ENCODE data around the gene SMCR8. TPM values are rescaled to one million over a fixed set of nuclear protein-coding genes. Genes with fewer than 3 reads are reported as not detected.

Gene SMCR8
- total RNA-seq, 4 donors from 2014 or later = 16.7 to 28.3 (median 19.6) TPM

- Histone ChIP-seq H3K4me1 (no peaks in the 10 kb centered on the region), H3K4me3 (replicated peaks in 1 of 3) (no peak overlapping the region), H3K27me3 (no peaks in the 10 kb centered on the region), H3K27ac (no peak overlapping the region), H3K9me3 (no peaks in the 10 kb centered on the region), H3K36me3 (peaks cover 25 to 29% of the 10 kb centered on the region in 2 donors)
- no peak for DNase-seq
- no peak for TF ChIP-seq CTCF (IDR thresholded peaks at IDR 0.05)
- no peak for TF ChIP-seq POLR2A (IDR thresholded peaks at IDR 0.05)
- 96 to 98% methylated on average over 12 to 13 of the region's 13 CpGs for WGBS, 2 donors
- intact Hi-C loops (cut with DNase I) = no loop called here
These were observed 24.8 kb downstream of the SMCR8 start for GRCh38 chr17:18339933-18340332.

GRCh38 chr17:18344021-18344420 lies 28.9 kb downstream of the SMCR8 start:
- Histone ChIP-seq H3K4me3 (replicated peaks in 1 of 3) (no peak overlapping the region), H3K36me3 (peaks cover 58 to 59% of the 10 kb centered on the region in 2 donors), H3K4me1 (no peaks in the 10 kb centered on the region), H3K27ac (no peak overlapping the region), H3K9me3 (no peaks in the 10 kb centered on the region), H3K27me3 (no peaks in the 10 kb centered on the region)
- intact Hi-C loops (cut with DNase I) = no loop called here
- DNase-seq = no peak
- WGBS, 2 donors = 91 to 92% methylated on average over 5 of the region's 5 CpGs
- TF ChIP-seq POLR2A (IDR thresholded peaks at IDR 0.05) = no peak
- no peak for TF ChIP-seq CTCF (IDR thresholded peaks at IDR 0.05)

- no peak overlapping the region for H3K27ac ChIP-seq
- H3K36me3 ChIP-seq = peaks cover 20 to 39% of the 10 kb centered on the region in 2 donors
- TF ChIP-seq CTCF (IDR thresholded peaks at IDR 0.05) = no peak
- no peak for TF ChIP-seq POLR2A (IDR thresholded peaks at IDR 0.05)
- H3K4me3 ChIP-seq (replicated peaks in 1 of 3) = no peak overlapping the region
- intact Hi-C loops (cut with DNase I) = no loop called here
- no peaks in the 10 kb centered on the region for H3K27me3 ChIP-seq
- WGBS, 2 donors = 95 to 96% methylated on average over 6 of the region's 6 CpGs
- H3K9me3 ChIP-seq = no peaks in the 10 kb centered on the region
- H3K4me1 ChIP-seq = peaks cover 5 to 12% of the 10 kb centered on the region in 2 donors
- no peak for DNase-seq
These were observed 38.4 kb downstream of the SMCR8 start for GRCh38 chr17:18353541-18353940.

- 90 to 91% methylated on average over 10 of the region's 10 CpGs for WGBS, 2 donors
- H3K4me3 ChIP-seq (replicated peaks in 1 of 3) = no peak overlapping the region
- peaks cover 14 to 21% of the 10 kb centered on the region in 2 donors for H3K36me3 ChIP-seq
- intact Hi-C loops (cut with DNase I) = no loop called here
- DNase-seq = peak in 1 of 2 donors; percentile 10
- TF ChIP-seq CTCF (IDR thresholded peaks at IDR 0.05) (no peak), POLR2A (IDR thresholded peaks at IDR 0.05) (no peak)
- H3K9me3 ChIP-seq = no peaks in the 10 kb centered on the region
- H3K27me3 ChIP-seq = no peaks in the 10 kb centered on the region
- H3K27ac ChIP-seq = peak overlapping the region in 2 of 3 donors; percentile 0 to 50
- H3K4me1 ChIP-seq = peaks cover 5 to 14% of the 10 kb centered on the region in 2 donors
These were observed 41.5 kb downstream of the SMCR8 start for GRCh38 chr17:18356624-18357023.

- no peaks in the 10 kb centered on the region for H3K27me3 ChIP-seq
- intact Hi-C loops (cut with DNase I) = no loop called here
- WGBS, 2 donors = 89 to 91% methylated on average over 8 of the region's 8 CpGs
These were observed 45.4 kb downstream of the SMCR8 start for GRCh38 chr17:18360518-18360917.

More at GRCh38 chr17:18360518-18360917, 45.4 kb downstream of the SMCR8 start:
- Histone ChIP-seq H3K36me3 (no peaks in the 10 kb centered on the region), H3K4me1 (peaks cover 12 to 27% of the 10 kb centered on the region in 2 donors), H3K4me3 (replicated peaks in 1 of 3) (no peak overlapping the region), H3K27ac (no peak overlapping the region), H3K9me3 (no peaks in the 10 kb centered on the region)
- no peak for DNase-seq
- TF ChIP-seq CTCF (IDR thresholded peaks at IDR 0.05) (no peak), POLR2A (IDR thresholded peaks at IDR 0.05) (no peak)
